Kidney epithelial cell (primary cell): ENCODE data around the gene APOL5. TPM values are rescaled to one million over a fixed set of nuclear protein-coding genes. Genes with fewer than 3 reads are reported as not detected.

ENCODE experiments used
- DNase-seq: peaks from one replicate; pipeline ENCODE4 v3.0.0-alpha.2; 2010; ENCODE audit warnings: low read depth
- H3K27me3 ChIP-seq: 2 replicates; pipeline ENCODE4 v1.6.0; 2011; ENCODE audit warnings: low read length; ENCODE audit not compliant: control insufficient read depth, insufficient read depth
- H3K36me3 ChIP-seq: 2 replicates; pipeline ENCODE4 v1.5.1; 2011; ENCODE audit warnings: low read length; ENCODE audit not compliant: control insufficient read depth, insufficient read depth
- H3K4me3 ChIP-seq: 2 replicates; pipeline ENCODE4 v1.5.1; 2011; ENCODE audit warnings: low read depth, mild to moderate bottlenecking, control low read depth, low read length
- CTCF ChIP-seq: IDR thresholded peaks from 2 replicates; pipeline ENCODE4 v1.5.1; 2011; ENCODE audit warnings: mild to moderate bottlenecking, moderate library complexity, low read length, control low read depth, inconsistent platforms; ENCODE audit not compliant: insufficient read depth, poor library complexity, severe bottlenecking
- total RNA-seq: library from RNA; depleted of rRNA; stranded (reverse); fragments of >200 nt; gene quantifications from 2 replicates; pipeline ENCODE4 v1.2.3, GENCODE V29; 2015

The APOL5 gene
- total RNA-seq, 1 donor from 2014 or later, result not detected

- no peak for TF ChIP-seq CTCF
- no peaks in the 10 kb centered on the region for H3K27me3 ChIP-seq
- H3K36me3 ChIP-seq, result no peaks in the 10 kb centered on the region
- no peak overlapping the region for H3K4me3 ChIP-seq
- peak; percentile 10 for DNase-seq
These were observed 12.5 kb upstream of the APOL5 start for GRCh38 chr22:35705141-35705540.

GRCh38 chr22:35708453-35708852, 9.2 kb upstream of the APOL5 start:
- Histone ChIP-seq H3K4me3 (no peak overlapping the region), H3K27me3 (no peaks in the 10 kb centered on the region), H3K36me3 (no peaks in the 10 kb centered on the region)
- no peak for TF ChIP-seq CTCF
- no peak for DNase-seq

- no peak overlapping the region for H3K4me3 ChIP-seq
- no peak for TF ChIP-seq CTCF
- no peaks in the 10 kb centered on the region for H3K27me3 ChIP-seq
- H3K36me3 ChIP-seq, result no peaks in the 10 kb centered on the region
- no peak for DNase-seq
These were observed 8.8 kb upstream of the APOL5 start for GRCh38 chr22:35708917-35709316.

- DNase-seq, result no peak
- Histone ChIP-seq H3K36me3 (no peaks in the 10 kb centered on the region), H3K4me3 (no peak overlapping the region), H3K27me3 (no peaks in the 10 kb centered on the region)
- no peak for TF ChIP-seq CTCF
These were observed 6.3 kb upstream of the APOL5 start for GRCh38 chr22:35711336-35711735.

- DNase-seq, result no peak
- no peaks in the 10 kb centered on the region for H3K27me3 ChIP-seq
- no peak for TF ChIP-seq CTCF
- H3K4me3 ChIP-seq, result no peak overlapping the region
- H3K36me3 ChIP-seq, result no peaks in the 10 kb centered on the region
These were observed 5.0 kb upstream of the APOL5 start for GRCh38 chr22:35712672-35713071.

- H3K27me3 ChIP-seq, result no peaks in the 10 kb centered on the region
- H3K4me3 ChIP-seq, result no peak overlapping the region
- no peaks in the 10 kb centered on the region for H3K36me3 ChIP-seq
- no peak for DNase-seq
- TF ChIP-seq CTCF, result no peak
These were observed 1.7 kb downstream of the APOL5 start for GRCh38 chr22:35719212-35719875.
